ENCODE results near the gene SDK1.

SDK1 gene

DNA sequence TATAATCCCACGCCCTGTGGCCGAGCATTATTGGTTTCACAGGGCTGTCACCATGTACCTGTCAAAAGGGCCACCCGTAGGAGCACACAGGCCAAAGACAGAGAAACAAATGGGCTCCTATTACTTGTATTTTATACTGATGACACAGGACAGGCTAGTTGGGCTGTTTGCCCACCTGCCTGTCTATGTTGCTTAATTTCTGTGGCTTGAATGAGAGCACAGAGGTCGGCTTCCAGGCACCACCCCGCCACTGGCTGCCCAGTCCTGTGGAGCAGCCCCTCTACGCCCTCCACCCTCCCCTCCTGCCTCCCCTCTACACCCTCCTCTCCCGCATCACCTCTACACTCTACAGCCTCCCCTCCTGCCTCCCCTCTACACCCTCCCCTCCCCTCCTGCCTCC lies 652.9 kb downstream of the SDK1 start:
- Histone ChIP-seq H3K36me3 (ENCODE audit: control insufficient read depth in 5 of 5, insufficient read depth in 5 of 5, low read length in 5 of 5) (peaks cover 0 to 7% (median 0%) of the 10 kb centered on the region in 5 donors), H3K27ac (ENCODE audit: low read depth, low read length) (no peak overlapping the region), H3K4me1 (ENCODE audit: control insufficient read depth in 5 of 5, insufficient read depth in 5 of 5, low read length in 5 of 5) (no peaks in the 10 kb centered on the region), H3K27me3 (ENCODE audit: control insufficient read depth in 5 of 5, insufficient read depth in 4 of 5, low read length in 5 of 5) (no peaks in the 10 kb centered on the region), H3K9ac (ENCODE audit: low read length in 5 of 5) (no peak overlapping the region), H3K4me3 (ENCODE audit: low read depth in 1 of 5, low read length in 5 of 5) (no peak overlapping the region), H3K9me3 (ENCODE audit: control insufficient read depth in 5 of 5, low read length in 5 of 5) (no peaks in the 10 kb centered on the region)

- Histone ChIP-seq H3K9ac (ENCODE audit: low read length in 5 of 5) (no peak overlapping the region), H3K36me3 (ENCODE audit: control insufficient read depth in 5 of 5, insufficient read depth in 5 of 5, low read length in 5 of 5) (peaks cover 0 to 7% (median 0%) of the 10 kb centered on the region in 5 donors), H3K27ac (ENCODE audit: low read depth, low read length) (no peak overlapping the region)
These were observed 654.0 kb downstream of the SDK1 start for GRCh38 chr7:3955026-3955425.

DNA sequence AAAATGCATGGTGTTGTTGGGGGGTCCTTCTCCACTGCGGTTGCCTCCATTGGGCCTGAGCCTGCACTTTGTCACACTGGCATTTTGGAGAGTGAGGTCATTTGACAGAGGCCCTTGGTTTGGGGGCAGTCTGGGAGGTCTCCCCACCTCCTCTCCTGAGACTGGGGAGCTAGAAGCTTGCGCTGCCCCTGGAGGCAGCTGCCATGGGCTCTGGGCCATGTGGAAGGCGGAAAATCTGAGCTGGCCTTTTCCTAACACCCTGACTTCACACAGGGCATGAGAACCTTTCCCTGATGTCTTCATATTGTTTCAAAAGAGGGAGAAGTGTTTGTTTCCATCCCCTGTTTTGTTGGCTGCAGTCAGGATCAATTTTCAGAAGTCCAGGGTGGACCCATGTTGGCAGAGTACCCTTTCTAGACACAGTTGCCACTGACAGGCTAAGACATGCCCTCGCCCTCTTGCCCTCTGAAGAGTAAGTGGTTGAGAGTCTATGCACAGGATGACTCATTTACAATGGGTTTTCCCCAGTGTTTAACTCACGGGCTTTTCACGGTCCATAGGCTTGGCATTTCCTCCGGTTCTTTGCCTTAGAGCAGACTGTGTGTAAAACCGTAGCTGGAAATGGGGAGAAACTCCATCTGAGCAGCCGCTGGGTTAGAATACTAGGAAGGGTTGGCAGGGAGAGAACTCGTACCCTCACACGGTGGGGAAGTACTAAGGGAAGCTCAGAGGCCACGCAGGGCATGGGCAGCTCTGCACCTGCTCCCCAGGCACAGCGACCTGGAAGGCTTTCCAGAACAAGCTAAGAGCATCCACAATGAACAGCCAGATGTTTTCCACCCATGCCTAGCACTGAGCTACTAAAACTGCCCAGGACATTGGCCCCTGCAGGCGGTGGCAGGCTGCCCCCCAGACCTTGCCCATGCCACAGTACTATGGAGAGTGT lies 655.0 kb downstream of the SDK1 start:
- Histone ChIP-seq H3K9me3 (ENCODE audit: control insufficient read depth in 5 of 5, low read length in 5 of 5) (no peaks in the 10 kb centered on the region), H3K27me3 (ENCODE audit: control insufficient read depth in 5 of 5, insufficient read depth in 4 of 5, low read length in 5 of 5) (no peaks in the 10 kb centered on the region), H3K36me3 (ENCODE audit: control insufficient read depth in 5 of 5, insufficient read depth in 5 of 5, low read length in 5 of 5) (peaks cover 0 to 7% (median 0%) of the 10 kb centered on the region in 5 donors), H3K4me3 (ENCODE audit: low read depth in 1 of 5, low read length in 5 of 5) (no peak overlapping the region), H3K4me1 (ENCODE audit: control insufficient read depth in 5 of 5, insufficient read depth in 5 of 5, low read length in 5 of 5) (no peaks in the 10 kb centered on the region), H3K27ac (ENCODE audit: low read depth, low read length) (no peak overlapping the region), H3K9ac (ENCODE audit: low read length in 5 of 5) (no peak overlapping the region)

More at GRCh38 chr7:3955026-3955425, 654.0 kb downstream of the SDK1 start:
- H3K27me3 ChIP-seq (ENCODE audit: control insufficient read depth in 5 of 5, insufficient read depth in 4 of 5, low read length in 5 of 5) = no peaks in the 10 kb centered on the region
- H3K4me1 ChIP-seq (ENCODE audit: control insufficient read depth in 5 of 5, insufficient read depth in 5 of 5, low read length in 5 of 5) = no peaks in the 10 kb centered on the region
- no peaks in the 10 kb centered on the region for H3K9me3 ChIP-seq (ENCODE audit: control insufficient read depth in 5 of 5, low read length in 5 of 5)
- H3K4me3 ChIP-seq (ENCODE audit: low read depth in 1 of 5, low read length in 5 of 5) = no peak overlapping the region

- Histone ChIP-seq H3K27me3 (ENCODE audit: control insufficient read depth in 5 of 5, insufficient read depth in 4 of 5, low read length in 5 of 5) (no peaks in the 10 kb centered on the region), H3K4me3 (ENCODE audit: low read depth in 1 of 5, low read length in 5 of 5) (no peak overlapping the region), H3K27ac (ENCODE audit: low read depth, low read length) (no peak overlapping the region), H3K4me1 (ENCODE audit: control insufficient read depth in 5 of 5, insufficient read depth in 5 of 5, low read length in 5 of 5) (no peaks in the 10 kb centered on the region), H3K9me3 (ENCODE audit: control insufficient read depth in 5 of 5, low read length in 5 of 5) (peaks cover 0 to 5% (median 0%) of the 10 kb centered on the region in 5 donors), H3K36me3 (ENCODE audit: control insufficient read depth in 5 of 5, insufficient read depth in 5 of 5, low read length in 5 of 5) (peaks cover 0 to 3% (median 0%) of the 10 kb centered on the region in 5 donors), H3K9ac (ENCODE audit: low read length in 5 of 5) (no peak overlapping the region)
These were observed 655.9 kb downstream of the SDK1 start for GRCh38 chr7:3956949-3957348.

DNA sequence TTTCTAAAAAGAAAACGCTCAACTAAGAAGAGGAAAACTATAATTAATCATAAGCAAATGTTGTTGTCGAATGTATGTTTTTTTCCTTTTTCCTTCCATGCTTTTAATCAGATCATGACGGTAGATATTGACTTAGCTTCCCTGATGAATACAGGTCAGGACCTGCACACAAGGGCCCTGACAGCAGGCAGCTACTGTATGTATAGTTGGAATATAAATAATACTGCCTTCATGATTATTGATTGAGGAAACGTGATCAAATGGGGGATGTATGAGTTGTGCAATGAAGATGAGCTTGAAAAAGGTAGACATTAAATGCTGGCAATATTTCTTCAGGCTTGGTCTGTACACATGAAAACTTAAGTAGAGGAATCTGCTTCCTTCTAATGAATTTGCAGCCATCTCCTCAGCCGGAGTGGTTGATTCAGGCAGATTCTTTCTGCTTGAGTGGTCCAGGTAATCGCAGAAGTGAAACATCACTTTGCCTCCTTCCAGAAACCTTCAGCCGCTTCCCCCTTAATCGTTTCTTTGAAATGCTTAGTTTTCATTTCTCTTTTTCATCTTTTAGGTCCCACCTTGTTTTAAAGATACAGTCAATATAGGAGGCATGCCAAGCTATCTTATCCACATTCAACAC lies 656.5 kb downstream of the SDK1 start:
- Histone ChIP-seq H3K27ac (ENCODE audit: low read depth, low read length) (no peak overlapping the region), H3K36me3 (ENCODE audit: control insufficient read depth in 5 of 5, insufficient read depth in 5 of 5, low read length in 5 of 5) (peaks cover 0 to 3% (median 0%) of the 10 kb centered on the region in 5 donors), H3K9me3 (ENCODE audit: control insufficient read depth in 5 of 5, low read length in 5 of 5) (peaks cover 0 to 5% (median 0%) of the 10 kb centered on the region in 5 donors), H3K4me1 (ENCODE audit: control insufficient read depth in 5 of 5, insufficient read depth in 5 of 5, low read length in 5 of 5) (no peaks in the 10 kb centered on the region), H3K27me3 (ENCODE audit: control insufficient read depth in 5 of 5, insufficient read depth in 4 of 5, low read length in 5 of 5) (no peaks in the 10 kb centered on the region), H3K9ac (ENCODE audit: low read length in 5 of 5) (no peak overlapping the region), H3K4me3 (ENCODE audit: low read depth in 1 of 5, low read length in 5 of 5) (no peak overlapping the region)

- no peak overlapping the region for H3K9ac ChIP-seq (ENCODE audit: low read length in 5 of 5)
- no peaks in the 10 kb centered on the region for H3K4me1 ChIP-seq (ENCODE audit: control insufficient read depth in 5 of 5, insufficient read depth in 5 of 5, low read length in 5 of 5)
- no peak overlapping the region for H3K4me3 ChIP-seq (ENCODE audit: low read depth in 1 of 5, low read length in 5 of 5)
- H3K27ac ChIP-seq (ENCODE audit: low read depth, low read length) = no peak overlapping the region
- H3K36me3 ChIP-seq (ENCODE audit: control insufficient read depth in 5 of 5, insufficient read depth in 5 of 5, low read length in 5 of 5) = peaks cover 0 to 3% (median 0%) of the 10 kb centered on the region in 5 donors
- H3K9me3 ChIP-seq (ENCODE audit: control insufficient read depth in 5 of 5, low read length in 5 of 5) = peaks cover 0 to 5% (median 0%) of the 10 kb centered on the region in 5 donors
- no peaks in the 10 kb centered on the region for H3K27me3 ChIP-seq (ENCODE audit: control insufficient read depth in 5 of 5, insufficient read depth in 4 of 5, low read length in 5 of 5)
These were observed 657.0 kb downstream of the SDK1 start for GRCh38 chr7:3958109-3958483.

DNA sequence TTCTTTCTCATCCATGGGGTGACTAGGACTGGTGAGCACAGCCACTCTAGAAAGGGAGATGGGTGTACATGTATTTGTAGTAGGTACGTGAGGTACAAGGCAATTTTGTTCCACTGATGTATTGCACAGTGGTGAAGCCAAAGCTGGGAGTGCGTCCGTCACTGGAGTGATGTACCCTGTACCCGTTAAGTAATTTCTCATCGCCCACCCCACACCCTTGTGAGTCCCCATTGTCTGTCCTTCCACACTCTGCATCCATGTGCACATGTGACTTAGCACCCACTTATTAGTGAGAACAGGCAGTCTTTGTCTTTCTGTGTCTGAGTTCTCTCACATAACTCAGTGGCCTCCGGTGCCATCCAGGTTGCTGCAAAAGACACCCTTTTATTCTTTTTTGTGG lies 658.3 kb downstream of the SDK1 start:
- H3K4me3 ChIP-seq (ENCODE audit: low read depth in 1 of 5, low read length in 5 of 5) = no peak overlapping the region
- H3K9ac ChIP-seq (ENCODE audit: low read length in 5 of 5) = no peak overlapping the region
- H3K27me3 ChIP-seq (ENCODE audit: control insufficient read depth in 5 of 5, insufficient read depth in 4 of 5, low read length in 5 of 5) = no peaks in the 10 kb centered on the region
- H3K4me1 ChIP-seq (ENCODE audit: control insufficient read depth in 5 of 5, insufficient read depth in 5 of 5, low read length in 5 of 5) = no peaks in the 10 kb centered on the region
- peaks cover 0 to 5% (median 0%) of the 10 kb centered on the region in 5 donors for H3K9me3 ChIP-seq (ENCODE audit: control insufficient read depth in 5 of 5, low read length in 5 of 5)
- H3K36me3 ChIP-seq (ENCODE audit: control insufficient read depth in 5 of 5, insufficient read depth in 5 of 5, low read length in 5 of 5) = peaks cover 0 to 9% (median 3%) of the 10 kb centered on the region in 5 donors
- H3K27ac ChIP-seq (ENCODE audit: low read depth, low read length) = no peak overlapping the region

GRCh38 chr7:3960050-3960763 lies 659.2 kb downstream of the SDK1 start:
- no peak overlapping the region for H3K9ac ChIP-seq (ENCODE audit: low read length in 5 of 5)
- peaks cover 0 to 9% (median 3%) of the 10 kb centered on the region in 5 donors for H3K36me3 ChIP-seq (ENCODE audit: control insufficient read depth in 5 of 5, insufficient read depth in 5 of 5, low read length in 5 of 5)
- H3K9me3 ChIP-seq (ENCODE audit: control insufficient read depth in 5 of 5, low read length in 5 of 5) = peaks cover 0 to 5% (median 0%) of the 10 kb centered on the region in 5 donors
- H3K4me3 ChIP-seq (ENCODE audit: low read depth in 1 of 5, low read length in 5 of 5) = no peak overlapping the region
- no peak overlapping the region for H3K27ac ChIP-seq (ENCODE audit: low read depth, low read length)
- no peaks in the 10 kb centered on the region for H3K4me1 ChIP-seq (ENCODE audit: control insufficient read depth in 5 of 5, insufficient read depth in 5 of 5, low read length in 5 of 5)
- H3K27me3 ChIP-seq (ENCODE audit: control insufficient read depth in 5 of 5, insufficient read depth in 4 of 5, low read length in 5 of 5) = no peaks in the 10 kb centered on the region

- peaks cover 0 to 5% (median 0%) of the 10 kb centered on the region in 5 donors for H3K9me3 ChIP-seq (ENCODE audit: control insufficient read depth in 5 of 5, low read length in 5 of 5)
- H3K9ac ChIP-seq (ENCODE audit: low read length in 5 of 5) = no peak overlapping the region
- no peaks in the 10 kb centered on the region for H3K4me1 ChIP-seq (ENCODE audit: control insufficient read depth in 5 of 5, insufficient read depth in 5 of 5, low read length in 5 of 5)
- H3K4me3 ChIP-seq (ENCODE audit: low read depth in 1 of 5, low read length in 5 of 5) = no peak overlapping the region
- peaks cover 0 to 5% (median 3%) of the 10 kb centered on the region in 5 donors for H3K36me3 ChIP-seq (ENCODE audit: control insufficient read depth in 5 of 5, insufficient read depth in 5 of 5, low read length in 5 of 5)
- no peaks in the 10 kb centered on the region for H3K27me3 ChIP-seq (ENCODE audit: control insufficient read depth in 5 of 5, insufficient read depth in 4 of 5, low read length in 5 of 5)
- no peak overlapping the region for H3K27ac ChIP-seq (ENCODE audit: low read depth, low read length)
These were observed 659.9 kb downstream of the SDK1 start for GRCh38 chr7:3960942-3961341.

Measured in subcutaneous abdominal adipose tissue (tissue), 5 donors.